Measurements from ENCODE around the gene SLC35G2. TPM values are rescaled to one million over a fixed set of nuclear protein-coding genes. Genes with fewer than 3 reads are reported as not detected.
"Not testable (repeated sequence)": the region's sequence is repeated elsewhere in the genome, so short reads cannot be mapped to it uniquely, and the experiment has no call there.

SLC35G2 gene
- polyA plus RNA-seq, 1 donor (not counting 4 experiments of a cell fraction or from before 2014, with no cell fraction given): 1.9 TPM

DNA sequence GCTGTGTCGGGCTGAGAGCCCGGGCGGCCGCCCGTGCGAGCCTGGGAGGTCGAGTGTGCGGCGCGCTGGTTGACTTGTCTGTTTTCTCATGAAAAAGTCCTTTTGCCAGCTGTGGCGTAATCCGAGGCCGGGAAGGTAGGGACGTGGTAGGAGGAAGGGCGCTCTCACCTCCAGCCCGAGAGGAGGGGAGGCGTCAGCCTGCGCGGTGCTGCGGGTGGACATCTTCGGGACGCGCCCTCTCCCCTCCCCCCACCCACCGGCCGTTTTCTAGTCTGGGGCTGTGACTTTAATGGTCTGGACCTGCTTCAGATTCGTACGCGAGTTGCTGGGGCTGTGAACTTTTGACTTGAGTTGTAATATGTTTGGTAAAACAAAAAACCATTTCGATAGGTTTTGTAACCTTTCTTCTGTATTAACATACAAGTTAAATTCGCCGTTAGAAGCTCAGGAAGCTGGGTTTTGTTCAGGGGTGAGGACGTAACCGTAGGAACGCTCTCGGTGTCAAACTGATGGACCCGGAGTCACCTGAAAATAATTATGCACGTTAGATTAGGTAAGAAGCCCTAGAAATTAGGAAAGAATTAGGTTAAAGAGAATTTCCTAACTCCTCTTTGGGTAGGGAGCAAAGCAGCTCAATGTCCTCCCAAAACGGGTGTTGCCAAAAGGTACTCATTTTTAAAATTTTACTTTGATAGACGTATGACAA is 43.8 kb downstream of the SLC35G2 start:
- DNase-seq (ENCODE audit: low read depth, low spot score) (peak; percentile 23), FAIRE-seq (no peak)
- TF ChIP-seq EZH2 (IDR thresholded peaks at IDR 0.05; ENCODE audit: low read length): no peak
- TF ChIP-seq, protein P1, sequence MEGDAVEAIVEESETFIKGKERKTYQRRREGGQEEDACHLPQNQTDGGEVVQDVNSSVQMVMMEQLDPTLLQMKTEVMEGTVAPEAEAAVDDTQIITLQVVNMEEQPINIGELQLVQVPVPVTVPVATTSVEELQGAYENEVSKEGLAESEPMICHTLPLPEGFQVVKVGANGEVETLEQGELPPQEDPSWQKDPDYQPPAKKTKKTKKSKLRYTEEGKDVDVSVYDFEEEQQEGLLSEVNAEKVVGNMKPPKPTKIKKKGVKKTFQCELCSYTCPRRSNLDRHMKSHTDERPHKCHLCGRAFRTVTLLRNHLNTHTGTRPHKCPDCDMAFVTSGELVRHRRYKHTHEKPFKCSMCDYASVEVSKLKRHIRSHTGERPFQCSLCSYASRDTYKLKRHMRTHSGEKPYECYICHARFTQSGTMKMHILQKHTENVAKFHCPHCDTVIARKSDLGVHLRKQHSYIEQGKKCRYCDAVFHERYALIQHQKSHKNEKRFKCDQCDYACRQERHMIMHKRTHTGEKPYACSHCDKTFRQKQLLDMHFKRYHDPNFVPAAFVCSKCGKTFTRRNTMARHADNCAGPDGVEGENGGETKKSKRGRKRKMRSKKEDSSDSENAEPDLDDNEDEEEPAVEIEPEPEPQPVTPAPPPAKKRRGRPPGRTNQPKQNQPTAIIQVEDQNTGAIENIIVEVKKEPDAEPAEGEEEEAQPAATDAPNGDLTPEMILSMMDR (optimal IDR thresholded peaks at IDR 0.05 in 1 of 3, IDR thresholded peaks at IDR 0.05 in 1 of 3, conservative IDR thresholded peaks at IDR 0.05 in 1 of 3; ENCODE audit: extremely low read depth in 1 of 3, insufficient read depth in 2 of 3, low read length in 3 of 3): no peak
- Histone ChIP-seq H3K4me1 (ENCODE audit: control insufficient read depth, extremely low read depth, insufficient read depth, low read length) (peaks cover 6% of the 10 kb centered on the region), H3K9ac (ENCODE audit: control insufficient read depth, extremely low read depth, insufficient read depth, low read length) (peak overlapping the region; percentile 88), H3K27me3 (ENCODE audit: control insufficient read depth, extremely low read depth, insufficient read depth, low read length) (no peaks in the 10 kb centered on the region), H3K4me3 (ENCODE audit: control insufficient read depth in 2 of 3, extremely low read depth in 1 of 3, insufficient read depth in 2 of 3, low read depth in 1 of 3, low read length in 3 of 3) (peak overlapping the region; percentile 75 to 85 (median 84)), H3K79me2 (ENCODE audit: control insufficient read depth, insufficient read depth, low read length) (peaks cover 45% of the 10 kb centered on the region), H3K9me3 (ENCODE audit: control insufficient read depth, low read depth, low read length) (no peaks in the 10 kb centered on the region), H4K20me1 (ENCODE audit: control insufficient read depth, extremely low read depth, insufficient read depth, low read length) (no peaks in the 10 kb centered on the region), H3K36me3 (ENCODE audit: control insufficient read depth in 2 of 2, extremely low read depth in 1 of 2, insufficient read depth in 2 of 2, low read length in 2 of 2) (peaks cover 0 to 1% of the 10 kb centered on the region in 2 experiments), H3K27ac (ENCODE audit: control insufficient read depth, insufficient read depth, low read length) (peak overlapping the region; percentile 80), H2AFZ (ENCODE audit: control insufficient read depth, low read length) (peak overlapping the region; percentile 96), H3K4me2 (ENCODE audit: control insufficient read depth, extremely low read depth, insufficient read depth, low read depth, low read length) (peak overlapping the region; percentile 81), H3K9me1 (ENCODE audit: control insufficient read depth, extremely low read depth, insufficient read depth, low read length) (no peaks in the 10 kb centered on the region)
- dilution Hi-C loops (cut with MboI; ENCODE audit: extremely low pct_ligation_motif_present, low sequenced_read_pairs): no loop called here

DNA sequence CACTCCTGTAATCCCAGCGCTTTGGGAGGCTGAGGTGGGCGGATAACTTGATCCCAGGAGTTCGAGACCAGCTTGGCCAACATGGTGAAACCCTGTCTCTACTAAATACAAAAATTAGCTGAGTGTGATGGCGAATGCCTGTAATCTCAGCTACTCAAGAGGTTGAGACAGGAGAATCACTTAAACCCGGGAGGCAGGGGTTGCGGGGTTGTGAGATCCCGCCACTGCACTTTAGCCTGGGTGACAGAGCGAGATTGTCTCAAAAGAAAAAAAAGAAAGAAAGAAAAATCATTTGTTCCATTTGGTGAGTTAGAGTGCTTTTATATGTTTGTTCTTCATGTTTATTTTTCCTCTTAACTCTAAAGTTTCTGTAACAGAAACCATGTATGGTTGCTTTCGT is 50.4 kb downstream of the SLC35G2 start:
- peaks cover 3% of the 10 kb centered on the region for H4K20me1 ChIP-seq (ENCODE audit: control insufficient read depth, extremely low read depth, insufficient read depth, low read length)
- no peak for FAIRE-seq
- H3K4me2 ChIP-seq (ENCODE audit: control insufficient read depth, extremely low read depth, insufficient read depth, low read depth, low read length): no peak overlapping the region
- no peak overlapping the region for H3K9ac ChIP-seq (ENCODE audit: control insufficient read depth, extremely low read depth, insufficient read depth, low read length)
- peaks cover 0 to 1% of the 10 kb centered on the region in 2 experiments for H3K36me3 ChIP-seq (ENCODE audit: control insufficient read depth in 2 of 2, extremely low read depth in 1 of 2, insufficient read depth in 2 of 2, low read length in 2 of 2)
- dilution Hi-C loops (cut with MboI; ENCODE audit: extremely low pct_ligation_motif_present, low sequenced_read_pairs): no loop called here
- no peaks in the 10 kb centered on the region for H3K27me3 ChIP-seq (ENCODE audit: control insufficient read depth, extremely low read depth, insufficient read depth, low read length)
- no peaks in the 10 kb centered on the region for H3K4me1 ChIP-seq (ENCODE audit: control insufficient read depth, extremely low read depth, insufficient read depth, low read length)
- peaks cover 90% of the 10 kb centered on the region for H3K79me2 ChIP-seq (ENCODE audit: control insufficient read depth, insufficient read depth, low read length)
- no peak overlapping the region for H3K4me3 ChIP-seq (ENCODE audit: control insufficient read depth in 2 of 3, extremely low read depth in 1 of 3, insufficient read depth in 2 of 3, low read depth in 1 of 3, low read length in 3 of 3)
- no peak overlapping the region for H3K27ac ChIP-seq (ENCODE audit: control insufficient read depth, insufficient read depth, low read length)
- H2AFZ ChIP-seq (ENCODE audit: control insufficient read depth, low read length): no peak overlapping the region
- DNase-seq (ENCODE audit: low read depth, low spot score): no peak
- TF ChIP-seq, protein P1 (optimal IDR thresholded peaks at IDR 0.05 in 1 of 3, IDR thresholded peaks at IDR 0.05 in 1 of 3, conservative IDR thresholded peaks at IDR 0.05 in 1 of 3; ENCODE audit: extremely low read depth in 1 of 3, insufficient read depth in 2 of 3, low read length in 3 of 3): no peak
- no peak for TF ChIP-seq EZH2 (IDR thresholded peaks at IDR 0.05; ENCODE audit: low read length)
- H3K9me3 ChIP-seq (ENCODE audit: control insufficient read depth, low read depth, low read length): no peaks in the 10 kb centered on the region
- H3K9me1 ChIP-seq (ENCODE audit: control insufficient read depth, extremely low read depth, insufficient read depth, low read length): no peaks in the 10 kb centered on the region

DNA sequence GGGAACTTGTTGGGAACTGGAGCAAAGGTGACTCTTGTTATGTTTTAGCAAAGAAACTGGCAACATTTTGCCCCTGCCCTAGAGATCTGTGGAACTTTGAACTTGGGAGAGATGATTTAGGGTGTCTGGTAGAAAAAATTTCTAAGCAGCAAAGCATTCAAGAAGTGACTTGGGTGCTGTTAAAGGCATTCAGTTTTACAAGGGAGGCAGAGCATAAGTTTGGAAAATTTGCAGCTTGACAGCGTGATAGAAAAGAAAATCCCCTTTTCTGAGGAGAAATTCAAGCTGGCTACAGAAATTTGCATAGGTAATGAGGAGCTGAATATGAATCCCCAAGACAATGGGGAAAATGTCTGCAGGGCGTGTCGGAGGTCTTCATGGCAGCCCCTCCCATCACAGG is 53.3 kb downstream of the SLC35G2 start:
- H3K9me3 ChIP-seq (ENCODE audit: control insufficient read depth, low read depth, low read length); H4K20me1 ChIP-seq (ENCODE audit: control insufficient read depth, extremely low read depth, insufficient read depth, low read length); H3K27me3 ChIP-seq (ENCODE audit: control insufficient read depth, extremely low read depth, insufficient read depth, low read length); H3K9me1 ChIP-seq (ENCODE audit: control insufficient read depth, extremely low read depth, insufficient read depth, low read length); H2AFZ ChIP-seq (ENCODE audit: control insufficient read depth, low read length); H3K9ac ChIP-seq (ENCODE audit: control insufficient read depth, extremely low read depth, insufficient read depth, low read length); dilution Hi-C loops (cut with MboI; ENCODE audit: extremely low pct_ligation_motif_present, low sequenced_read_pairs); H3K4me3 ChIP-seq (ENCODE audit: control insufficient read depth in 2 of 3, extremely low read depth in 1 of 3, insufficient read depth in 2 of 3, low read depth in 1 of 3, low read length in 3 of 3); H3K4me2 ChIP-seq (ENCODE audit: control insufficient read depth, extremely low read depth, insufficient read depth, low read depth, low read length); H3K36me3 ChIP-seq (ENCODE audit: control insufficient read depth in 2 of 2, extremely low read depth in 1 of 2, insufficient read depth in 2 of 2, low read length in 2 of 2); DNase-seq (ENCODE audit: low read depth, low spot score); H3K4me1 ChIP-seq (ENCODE audit: control insufficient read depth, extremely low read depth, insufficient read depth, low read length); FAIRE-seq; H3K27ac ChIP-seq (ENCODE audit: control insufficient read depth, insufficient read depth, low read length): not testable (repeated sequence)
- H3K79me2 ChIP-seq (ENCODE audit: control insufficient read depth, insufficient read depth, low read length): peaks cover 79% of the 10 kb centered on the region

DNA sequence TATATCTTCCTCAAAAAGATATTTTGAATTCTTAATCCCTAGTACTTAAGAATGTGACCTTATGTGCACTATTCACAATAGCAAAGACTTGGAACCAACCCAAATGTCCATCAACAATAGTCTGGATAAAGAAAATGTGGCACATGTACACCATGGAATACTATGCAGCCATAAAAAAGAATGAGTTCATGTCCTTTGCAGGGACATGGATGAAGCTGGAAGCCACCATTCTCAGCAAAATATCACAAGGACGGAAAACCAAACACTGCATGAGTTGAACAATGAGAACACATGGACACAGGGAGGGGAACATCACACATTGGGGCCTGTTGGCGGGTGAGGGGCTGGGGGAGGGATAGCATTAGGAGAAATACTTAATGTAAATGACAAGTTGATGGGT is 60.6 kb downstream of the SLC35G2 start:
- dilution Hi-C loops (cut with MboI; ENCODE audit: extremely low pct_ligation_motif_present, low sequenced_read_pairs); H2AFZ ChIP-seq (ENCODE audit: control insufficient read depth, low read length); FAIRE-seq; H4K20me1 ChIP-seq (ENCODE audit: control insufficient read depth, extremely low read depth, insufficient read depth, low read length); H3K4me2 ChIP-seq (ENCODE audit: control insufficient read depth, extremely low read depth, insufficient read depth, low read depth, low read length); H3K36me3 ChIP-seq (ENCODE audit: control insufficient read depth in 2 of 2, extremely low read depth in 1 of 2, insufficient read depth in 2 of 2, low read length in 2 of 2); H3K27ac ChIP-seq (ENCODE audit: control insufficient read depth, insufficient read depth, low read length); H3K4me1 ChIP-seq (ENCODE audit: control insufficient read depth, extremely low read depth, insufficient read depth, low read length); H3K9ac ChIP-seq (ENCODE audit: control insufficient read depth, extremely low read depth, insufficient read depth, low read length); H3K9me1 ChIP-seq (ENCODE audit: control insufficient read depth, extremely low read depth, insufficient read depth, low read length); H3K27me3 ChIP-seq (ENCODE audit: control insufficient read depth, extremely low read depth, insufficient read depth, low read length); DNase-seq (ENCODE audit: low read depth, low spot score); H3K4me3 ChIP-seq (ENCODE audit: control insufficient read depth in 2 of 3, extremely low read depth in 1 of 3, insufficient read depth in 2 of 3, low read depth in 1 of 3, low read length in 3 of 3); H3K9me3 ChIP-seq (ENCODE audit: control insufficient read depth, low read depth, low read length): not testable (repeated sequence)
- peaks cover 75% of the 10 kb centered on the region for H3K79me2 ChIP-seq (ENCODE audit: control insufficient read depth, insufficient read depth, low read length)
